DOHH2 (cell line): Measurements from ENCODE around the gene KCNQ1OT1.

ENCODE experiments used
- EZH2phosphoT487 ChIP-seq: fragments of 200-600 bp; sonication (generic); IDR thresholded peaks from 2 replicates; pipeline ENCODE4 v1.6.1; 2017; ENCODE audit warnings: borderline replicate concordance, mild to moderate bottlenecking, antibody characterized with exemption, low read length, moderate library complexity, mixed read lengths
- TF ChIP-seq, protein P1 (sequence below): fragments of 200-600 bp; sonication (generic); IDR thresholded peaks from one replicate; pipeline ENCODE4 v1.5.1; 2014; ENCODE audit warnings: antibody characterized with exemption, mild to moderate bottlenecking, low read depth, low read length; ENCODE audit not compliant: poor library complexity, severe bottlenecking

GRCh38 chr11:2683806-2684205, 16.0 kb downstream of the KCNQ1OT1 start:
- TF ChIP-seq, protein P1, sequence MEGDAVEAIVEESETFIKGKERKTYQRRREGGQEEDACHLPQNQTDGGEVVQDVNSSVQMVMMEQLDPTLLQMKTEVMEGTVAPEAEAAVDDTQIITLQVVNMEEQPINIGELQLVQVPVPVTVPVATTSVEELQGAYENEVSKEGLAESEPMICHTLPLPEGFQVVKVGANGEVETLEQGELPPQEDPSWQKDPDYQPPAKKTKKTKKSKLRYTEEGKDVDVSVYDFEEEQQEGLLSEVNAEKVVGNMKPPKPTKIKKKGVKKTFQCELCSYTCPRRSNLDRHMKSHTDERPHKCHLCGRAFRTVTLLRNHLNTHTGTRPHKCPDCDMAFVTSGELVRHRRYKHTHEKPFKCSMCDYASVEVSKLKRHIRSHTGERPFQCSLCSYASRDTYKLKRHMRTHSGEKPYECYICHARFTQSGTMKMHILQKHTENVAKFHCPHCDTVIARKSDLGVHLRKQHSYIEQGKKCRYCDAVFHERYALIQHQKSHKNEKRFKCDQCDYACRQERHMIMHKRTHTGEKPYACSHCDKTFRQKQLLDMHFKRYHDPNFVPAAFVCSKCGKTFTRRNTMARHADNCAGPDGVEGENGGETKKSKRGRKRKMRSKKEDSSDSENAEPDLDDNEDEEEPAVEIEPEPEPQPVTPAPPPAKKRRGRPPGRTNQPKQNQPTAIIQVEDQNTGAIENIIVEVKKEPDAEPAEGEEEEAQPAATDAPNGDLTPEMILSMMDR: no peak
- no peak for TF ChIP-seq EZH2phosphoT487
